Measurements from ENCODE around the gene AP1M1.

The AP1M1 gene

DNA sequence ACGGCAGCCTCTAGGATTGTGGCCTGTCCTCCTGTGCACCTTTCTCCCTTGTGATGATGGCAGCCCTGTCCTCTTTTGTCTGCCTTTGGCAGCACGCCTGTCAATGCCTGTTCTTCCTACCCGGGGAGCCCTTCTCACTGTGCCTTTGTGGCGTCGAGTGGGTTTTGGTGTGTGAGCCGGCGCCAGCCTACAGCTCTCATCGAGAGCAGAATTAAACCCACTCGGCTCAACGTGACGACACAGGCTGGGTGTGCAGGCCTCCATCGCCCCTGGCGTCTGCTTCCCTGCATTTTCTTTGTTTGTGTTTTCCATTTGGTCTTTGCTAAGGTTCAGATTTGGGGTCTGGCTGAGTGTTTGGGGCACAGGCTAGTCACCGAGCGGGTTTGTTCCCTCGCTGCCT lies 34.4 kb downstream of the AP1M1 start:
- no peak for DNase-seq (ENCODE audit: low read depth in 2 of 2)

DNA sequence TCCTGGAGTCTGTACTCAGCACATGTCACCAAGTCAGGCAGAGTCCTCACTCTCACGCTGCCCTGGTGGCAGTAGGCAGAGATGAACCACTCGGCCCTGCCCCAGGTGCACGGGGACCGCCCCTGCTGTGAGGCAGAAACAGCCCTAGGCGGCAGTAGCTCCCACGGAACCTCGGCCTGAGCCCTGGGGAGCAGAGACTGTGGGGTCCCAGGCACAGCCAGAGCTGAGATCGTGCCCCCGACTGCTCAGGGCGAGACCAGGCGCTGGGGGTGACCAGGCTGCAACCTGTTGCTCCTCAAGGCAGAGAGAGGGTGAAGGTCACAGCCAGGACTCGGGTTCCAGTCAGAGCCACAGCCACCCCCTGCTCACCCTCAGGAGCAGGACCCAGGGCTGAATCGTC lies 34.9 kb downstream of the AP1M1 start:
- no peak for DNase-seq (ENCODE audit: low read depth in 2 of 2)

DNA sequence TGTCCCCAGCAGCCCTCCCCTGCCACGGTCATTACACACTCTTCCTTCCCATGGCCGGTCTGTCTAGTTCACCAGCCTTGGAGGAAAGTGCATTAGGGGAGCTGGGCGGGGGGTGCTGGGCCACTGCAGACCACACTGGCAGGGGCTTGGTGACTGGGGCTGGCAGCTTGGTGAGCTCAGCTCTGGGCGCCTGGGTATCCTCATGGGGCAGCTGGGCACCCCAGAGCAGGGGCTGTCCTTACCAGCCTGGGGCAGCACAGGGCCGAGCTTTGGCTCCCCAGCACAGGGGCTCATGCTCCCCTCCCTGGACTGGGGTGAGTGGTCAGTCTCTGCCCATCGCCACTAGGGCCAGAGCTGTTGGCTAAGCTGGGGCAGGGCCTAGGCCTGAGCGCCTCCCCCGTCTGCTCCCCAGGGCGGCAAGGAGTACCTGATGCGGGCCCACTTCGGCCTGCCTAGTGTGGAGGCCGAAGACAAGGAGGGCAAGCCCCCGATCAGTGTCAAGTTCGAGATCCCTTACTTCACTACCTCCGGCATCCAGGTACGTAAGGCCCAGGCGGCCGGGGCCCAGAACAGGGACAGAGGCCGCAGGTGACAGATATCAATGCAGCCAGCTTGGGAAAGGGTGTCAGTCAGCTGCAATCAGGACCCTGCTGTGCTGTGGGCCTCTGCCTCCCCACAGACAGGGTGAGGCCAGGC lies 35.5 kb downstream of the AP1M1 start:
- no peak for DNase-seq (ENCODE audit: low read depth in 2 of 2)

DNA sequence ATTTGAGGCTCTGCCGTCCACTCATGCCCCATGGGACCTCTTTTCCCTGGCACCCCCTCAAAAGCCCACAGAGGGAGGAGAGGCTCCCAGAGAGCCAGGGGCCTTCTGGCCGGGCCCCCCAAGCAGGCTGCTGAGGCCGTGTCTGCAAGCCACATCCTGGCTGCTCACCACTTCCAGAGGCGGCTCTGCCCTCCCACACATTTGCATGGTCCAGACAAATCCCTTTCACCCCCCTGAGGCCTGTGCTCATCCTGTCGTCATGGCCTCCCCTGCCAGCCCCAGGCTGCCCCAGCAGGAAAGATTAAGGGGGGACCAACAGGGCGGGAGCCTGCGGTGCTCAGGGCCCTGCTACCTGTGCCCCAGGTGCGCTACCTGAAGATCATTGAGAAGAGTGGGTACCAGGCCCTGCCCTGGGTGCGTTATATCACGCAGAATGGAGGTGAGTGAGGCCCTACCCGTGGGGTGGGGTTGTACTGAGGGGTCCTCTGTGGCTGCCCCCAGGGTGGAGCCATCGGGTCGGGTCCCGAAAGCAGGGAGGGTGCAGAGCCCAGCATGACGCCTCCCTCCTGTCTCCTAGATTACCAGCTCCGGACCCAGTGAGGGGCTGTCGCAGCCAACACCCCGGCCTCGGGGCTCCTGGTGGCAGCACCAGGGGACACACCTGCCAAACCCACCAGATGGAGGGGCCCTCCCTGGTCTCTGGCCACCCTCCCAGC lies 36.3 kb downstream of the AP1M1 start:
- DNase-seq (ENCODE audit: low read depth in 2 of 2) = no peak

DNA sequence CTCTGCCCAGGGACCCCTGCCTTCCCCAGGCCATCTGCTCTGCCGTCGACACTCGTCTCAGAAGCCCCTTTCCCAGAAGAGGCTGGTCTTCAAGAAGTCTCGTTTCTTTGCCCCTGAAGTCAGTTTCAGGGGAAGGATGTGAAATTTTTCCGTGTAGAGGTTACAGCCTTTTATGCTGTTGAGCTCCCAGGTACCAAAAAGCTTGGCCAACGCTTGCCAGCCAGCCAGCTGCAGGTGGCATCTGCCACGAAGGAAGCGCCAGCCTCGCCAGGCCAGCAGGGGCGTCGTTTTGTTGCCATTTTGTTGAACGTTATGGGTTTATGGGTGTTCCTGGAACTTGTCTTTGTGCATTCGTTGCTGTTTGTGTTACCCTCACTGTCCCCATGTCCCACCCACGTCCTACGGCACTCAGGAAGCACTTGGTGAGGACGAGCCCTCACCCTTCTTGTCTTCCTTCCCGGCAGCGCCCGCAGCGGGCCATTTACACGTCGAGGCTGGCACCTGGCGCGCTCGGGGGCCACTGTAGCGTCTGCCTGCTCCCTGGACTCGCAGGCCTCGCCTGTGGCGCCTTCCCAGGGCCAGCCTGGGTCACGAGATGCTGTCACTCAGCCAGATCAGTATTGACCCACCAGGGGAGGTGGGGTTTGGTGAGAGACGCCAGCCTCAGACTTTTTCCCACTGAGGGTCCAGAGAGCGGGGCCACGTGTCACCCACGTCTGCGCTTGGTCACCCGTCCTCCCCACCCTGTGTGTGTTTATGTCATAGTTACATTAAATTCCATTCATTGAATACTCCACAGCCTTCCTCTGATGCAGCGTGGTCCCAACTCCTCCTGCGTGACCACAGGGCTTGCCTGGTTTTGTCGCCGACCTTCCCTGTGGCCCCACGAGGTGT lies 37.1 kb downstream of the AP1M1 start:
- no peak for DNase-seq (ENCODE audit: low read depth in 2 of 2)

DNA sequence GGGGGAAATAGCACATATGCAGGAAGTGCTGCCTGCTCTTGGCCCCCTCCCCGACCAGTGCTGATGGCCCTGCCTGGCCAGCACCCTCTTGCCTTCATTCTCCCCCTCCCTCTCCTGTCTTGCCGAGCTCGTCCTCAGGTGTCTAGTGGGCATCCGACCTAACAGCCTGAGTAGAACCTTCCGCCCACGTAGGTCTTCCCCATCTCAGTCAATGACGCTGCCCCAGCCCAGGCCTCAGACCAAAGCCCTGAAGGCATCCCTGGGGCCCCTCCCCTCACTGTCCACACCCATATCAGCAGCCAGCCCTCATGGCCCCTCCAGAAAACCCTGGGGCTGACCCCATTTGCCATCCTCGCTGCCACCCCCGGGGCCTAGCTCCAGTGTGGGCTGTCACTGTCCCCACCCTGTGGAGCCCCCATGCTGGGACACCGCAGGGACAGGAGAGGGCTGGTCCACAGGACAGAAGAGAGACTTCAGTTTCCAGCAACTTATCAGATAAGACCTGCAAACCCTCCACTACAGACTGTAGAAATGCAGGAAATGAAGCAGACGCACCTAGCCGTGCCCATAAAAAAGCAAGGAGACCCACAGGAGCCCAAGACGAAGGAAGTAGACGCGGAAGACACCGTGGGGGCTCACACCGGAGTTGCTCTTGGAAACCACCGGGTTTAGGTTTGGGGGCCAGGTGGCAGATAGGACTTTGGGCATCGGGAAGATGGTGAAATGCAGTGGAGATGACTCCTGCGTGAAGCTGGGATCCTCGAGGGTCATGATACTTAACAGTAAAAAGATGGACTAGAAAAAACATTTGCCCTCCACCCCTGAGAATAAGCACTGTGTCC lies 38.3 kb downstream of the AP1M1 start:
- DNase-seq (ENCODE audit: low read depth in 2 of 2) = no peak

DNA sequence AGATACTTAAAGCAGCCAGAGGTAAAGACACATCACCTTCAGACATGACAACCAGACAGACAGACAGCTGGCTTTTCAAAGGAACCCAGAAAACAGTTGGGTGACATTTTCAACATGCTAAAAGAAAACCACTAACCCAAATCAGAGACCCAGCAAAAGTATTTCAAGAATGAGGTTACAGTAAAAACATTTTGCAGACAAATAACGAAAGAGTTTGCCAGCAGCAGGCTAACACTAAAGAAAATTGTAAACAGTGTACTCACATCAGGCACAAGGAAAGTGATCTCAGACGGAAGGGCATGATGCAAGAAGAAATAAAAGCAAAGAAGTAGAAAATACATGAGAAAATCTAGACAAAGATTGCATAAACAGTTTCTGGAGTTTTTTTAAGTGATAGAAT lies 46.4 kb downstream of the AP1M1 start:
- no peak for DNase-seq (ENCODE audit: low read depth in 2 of 2)

DNA sequence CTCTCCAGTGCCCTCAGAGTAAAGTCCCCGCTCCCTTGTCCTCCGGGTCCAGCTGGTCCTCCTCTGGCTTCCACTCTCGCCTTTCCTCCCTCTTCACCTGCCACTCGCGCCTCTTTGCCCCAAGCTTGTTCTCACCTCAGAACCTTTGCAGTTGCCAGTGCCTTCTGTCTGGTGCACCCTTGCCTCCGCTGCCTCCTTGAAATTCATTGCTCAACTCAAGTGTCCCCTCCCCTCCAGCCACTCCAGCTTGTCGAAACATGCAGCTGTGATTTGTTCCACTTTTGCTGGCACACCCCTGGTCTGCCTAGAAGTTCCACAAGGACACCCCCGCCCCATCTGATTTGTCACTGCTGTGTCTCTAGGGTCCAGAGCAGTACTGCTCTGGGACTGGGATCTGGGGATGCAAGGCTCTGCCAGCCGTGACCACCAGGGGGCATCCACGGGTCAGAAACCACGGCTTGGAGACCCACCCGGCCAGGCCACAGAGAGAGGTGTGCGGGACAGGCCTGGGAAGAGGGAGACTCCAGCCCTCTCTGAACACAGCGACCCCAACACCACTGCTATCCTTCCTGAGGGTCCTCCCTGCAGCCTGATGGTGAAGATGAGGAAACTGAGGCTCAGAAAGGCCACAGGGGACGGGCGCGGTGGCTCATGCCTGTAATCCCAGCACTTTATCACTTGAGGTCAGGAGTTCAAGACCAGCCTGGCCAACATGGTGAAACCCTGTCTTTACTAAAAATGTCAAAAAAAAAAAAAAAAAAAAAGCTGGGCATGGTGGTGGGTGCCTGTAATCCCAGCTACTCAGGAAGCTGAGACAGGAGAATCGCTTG lies 49.9 kb downstream of the AP1M1 start:
- DNase-seq (ENCODE audit: low read depth in 2 of 2) = peak; percentile 60 to 62

DNA sequence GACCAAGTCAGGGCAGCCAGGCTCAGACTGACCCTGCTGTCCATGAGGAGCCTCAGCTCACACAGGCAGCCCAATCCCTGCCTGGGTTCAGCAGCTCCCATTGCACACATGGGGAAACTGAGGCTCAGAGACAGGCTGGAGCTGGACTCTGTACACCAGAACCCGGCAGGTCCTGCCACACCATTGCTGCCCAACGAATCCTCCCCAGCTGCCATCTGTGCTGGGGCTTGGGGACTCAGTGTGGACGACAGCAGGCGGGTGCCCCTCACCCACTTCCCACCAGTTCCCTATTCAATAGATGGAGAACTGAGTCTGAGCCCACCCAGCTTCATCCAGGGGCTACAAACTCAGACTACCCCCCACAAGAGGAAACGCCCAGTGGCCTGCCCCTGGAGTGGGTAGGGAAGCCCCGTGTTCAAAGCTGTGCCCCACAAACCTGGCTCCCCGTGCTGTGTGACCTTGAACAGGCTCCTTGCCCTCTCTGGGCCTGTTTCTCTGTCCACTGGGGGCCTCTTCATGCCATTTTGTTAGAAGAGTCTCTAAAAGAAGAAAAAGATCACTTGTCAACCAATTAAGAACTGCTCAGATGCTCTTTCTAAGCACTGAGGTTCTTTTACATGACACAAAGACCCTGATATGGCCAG lies 50.8 kb downstream of the AP1M1 start:
- DNase-seq (ENCODE audit: low read depth in 2 of 2) = no peak

DNA sequence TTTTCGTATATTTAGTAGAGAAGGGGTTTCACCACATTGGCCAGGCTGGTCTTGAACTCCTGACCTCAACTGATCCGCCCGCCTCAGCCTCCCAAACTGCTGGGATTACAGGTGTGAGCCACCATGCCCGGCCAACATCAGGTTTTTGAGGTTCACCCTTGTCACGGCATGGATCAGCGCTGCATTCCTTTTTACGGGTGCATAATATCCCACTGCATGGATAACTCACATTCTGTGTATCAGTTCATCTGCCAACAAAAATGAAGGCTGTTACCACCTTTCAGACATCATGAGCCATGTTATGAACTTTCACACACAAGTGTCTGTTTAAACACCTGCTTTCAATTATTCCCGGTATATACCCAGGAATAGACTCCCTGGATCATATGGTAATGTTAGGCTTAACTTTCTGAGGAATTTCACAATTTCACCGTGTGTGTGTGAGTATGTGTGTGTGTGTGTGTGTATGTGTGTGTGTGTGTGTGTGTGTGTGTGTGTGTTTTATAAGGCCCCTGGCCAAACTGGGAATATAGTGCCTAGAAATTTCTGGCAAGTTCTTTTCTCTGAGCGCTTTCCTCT lies 52.2 kb downstream of the AP1M1 start:
- DNase-seq (ENCODE audit: low read depth in 2 of 2) = no peak

DNA sequence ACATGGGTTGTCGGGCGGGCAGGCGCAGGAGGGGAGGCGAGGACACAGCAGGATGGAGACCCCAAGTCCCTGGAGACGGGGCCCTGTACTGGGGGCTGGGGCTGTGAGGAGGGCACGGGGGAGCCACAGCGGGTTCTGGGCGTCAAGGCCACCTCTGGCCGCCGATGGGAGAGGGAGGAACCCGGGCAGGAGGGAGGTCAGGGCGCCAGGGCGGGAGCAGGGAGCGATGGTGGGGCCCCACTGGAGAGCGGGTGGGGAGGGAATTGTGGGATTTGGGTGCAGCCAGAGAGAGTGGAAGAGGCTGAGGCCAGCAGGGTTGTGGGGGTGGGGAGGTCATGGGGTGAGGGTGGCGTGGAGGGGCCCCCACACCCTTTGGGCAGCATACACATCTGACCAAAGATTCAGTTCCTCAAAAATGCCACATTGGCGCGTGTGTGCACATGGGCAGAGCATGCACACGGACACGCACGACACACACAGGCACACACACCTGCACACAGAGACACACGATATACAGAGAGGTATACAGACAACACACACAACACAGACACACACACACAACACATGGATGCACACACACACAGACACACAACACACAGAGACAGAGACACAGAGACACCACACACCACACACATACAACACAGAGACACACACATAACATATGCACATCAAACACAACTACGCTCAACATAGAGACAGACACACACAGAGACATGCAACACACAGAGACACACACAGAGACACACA lies 54.9 kb downstream of the AP1M1 start:
- DNase-seq (ENCODE audit: low read depth in 2 of 2) = no peak

DNA sequence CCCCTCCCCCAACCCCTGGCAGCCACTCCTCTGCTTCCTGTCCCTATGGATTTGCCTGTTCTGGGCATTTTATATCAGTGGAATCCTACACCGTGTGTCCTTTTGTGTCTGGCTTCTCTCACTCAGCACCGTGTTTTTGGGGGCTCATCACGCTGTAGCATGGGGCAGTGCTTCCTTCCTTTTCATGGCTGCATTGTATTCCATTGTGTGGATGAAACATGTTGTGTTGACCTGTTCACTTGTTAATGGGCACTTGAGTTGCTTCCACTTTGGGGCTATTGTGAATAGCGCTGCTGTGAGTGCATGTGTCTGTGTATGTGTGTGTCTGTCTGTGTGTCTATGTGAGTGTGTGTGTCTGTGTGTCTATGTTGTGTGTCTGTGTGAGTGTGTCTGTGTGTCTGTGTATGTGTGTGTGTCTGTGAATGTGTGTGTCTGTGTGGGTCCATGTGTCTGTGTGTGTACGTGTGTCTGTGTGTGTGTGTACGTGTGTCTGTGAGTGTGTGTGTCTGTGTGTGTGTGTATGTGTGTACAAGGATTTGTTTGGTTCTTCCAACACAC lies 57.2 kb downstream of the AP1M1 start:
- no peak for DNase-seq (ENCODE audit: low read depth in 2 of 2)

DNA sequence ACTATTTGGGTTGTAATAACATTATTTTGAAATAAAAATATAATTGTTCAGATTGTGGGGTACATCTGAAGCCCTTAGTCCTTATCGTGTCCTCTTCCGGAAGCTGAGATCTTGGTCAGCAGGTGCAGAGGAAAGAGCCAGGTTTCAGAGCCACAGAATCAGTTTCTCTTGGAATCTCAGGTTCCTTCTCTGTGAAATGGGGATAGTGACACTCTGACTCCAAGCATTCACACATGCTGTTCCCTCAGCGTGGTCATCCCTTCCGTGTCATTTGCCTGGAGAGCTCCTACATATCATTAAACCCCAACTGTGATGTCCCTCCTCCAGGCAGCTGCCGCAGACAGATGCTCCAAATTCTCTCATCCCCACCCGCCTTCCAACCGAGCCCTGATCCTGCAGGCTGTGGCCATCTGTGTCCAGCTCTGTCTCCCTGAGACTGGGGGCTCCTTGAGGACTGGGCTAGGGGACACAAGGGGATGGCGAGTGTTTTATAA lies 59.8 kb downstream of the AP1M1 start:
- DNase-seq (ENCODE audit: low read depth in 2 of 2) = no peak

DNA sequence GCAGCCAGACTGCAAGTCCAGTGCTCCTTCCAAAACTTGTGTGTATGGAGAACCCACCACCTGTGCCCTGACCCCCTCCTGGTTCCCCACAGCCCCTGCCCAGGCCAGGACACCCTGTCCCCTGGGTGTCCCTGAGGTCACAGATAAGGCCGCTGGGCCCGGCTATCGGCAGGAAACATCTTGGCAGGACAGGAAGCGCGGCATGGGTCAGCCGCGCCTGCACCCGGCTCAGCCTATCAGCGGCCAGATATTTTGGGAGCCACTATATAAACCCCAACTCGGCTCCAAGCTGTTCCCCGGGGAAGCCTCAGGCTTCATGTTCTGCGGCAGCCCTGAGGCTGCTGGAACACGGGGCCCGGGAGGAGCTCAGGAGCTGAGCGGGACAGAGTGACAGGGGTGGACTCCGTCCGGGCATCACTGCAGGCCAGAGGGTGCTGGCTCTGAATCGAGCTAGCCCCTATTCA lies 60.8 kb downstream of the AP1M1 start:
- DNase-seq (ENCODE audit: low read depth in 2 of 2) = no peak

DNA sequence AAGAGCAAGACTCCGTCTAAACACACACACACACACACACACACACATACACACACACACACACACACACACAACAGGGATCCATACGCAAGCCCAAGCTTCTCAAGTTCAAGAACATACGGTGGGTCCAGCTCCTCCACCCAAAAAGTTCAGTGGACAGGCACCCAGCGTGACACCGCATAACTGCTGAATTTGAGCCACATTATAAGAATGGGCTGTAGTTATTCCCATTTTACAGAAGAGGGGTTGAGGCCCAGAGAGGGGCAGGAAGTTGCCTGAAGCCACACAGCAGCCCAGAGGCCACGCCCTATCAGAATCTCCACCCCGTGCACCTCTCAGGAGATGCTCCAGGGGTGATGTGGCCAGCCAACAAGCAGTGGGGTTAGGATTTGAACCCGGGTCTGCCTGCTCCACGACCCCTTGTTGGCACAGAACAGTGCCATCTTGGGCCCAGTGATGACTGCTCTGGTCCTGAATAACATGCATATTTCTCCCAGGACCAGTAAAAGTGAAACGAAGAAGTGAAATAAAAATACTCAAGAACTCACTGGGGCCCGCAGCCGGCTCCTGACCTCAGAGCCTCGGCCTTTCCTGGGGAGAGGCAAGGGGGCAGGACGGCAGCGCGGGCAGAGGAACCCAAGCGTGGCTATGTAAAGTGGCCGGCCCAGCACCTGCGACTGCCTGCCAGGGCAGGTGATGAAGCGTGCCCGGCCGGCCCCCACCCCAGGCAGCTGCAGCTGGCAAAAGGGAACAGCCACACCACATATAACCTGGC lies 61.9 kb downstream of the AP1M1 start:
- no peak for DNase-seq (ENCODE audit: low read depth in 2 of 2)

DNA sequence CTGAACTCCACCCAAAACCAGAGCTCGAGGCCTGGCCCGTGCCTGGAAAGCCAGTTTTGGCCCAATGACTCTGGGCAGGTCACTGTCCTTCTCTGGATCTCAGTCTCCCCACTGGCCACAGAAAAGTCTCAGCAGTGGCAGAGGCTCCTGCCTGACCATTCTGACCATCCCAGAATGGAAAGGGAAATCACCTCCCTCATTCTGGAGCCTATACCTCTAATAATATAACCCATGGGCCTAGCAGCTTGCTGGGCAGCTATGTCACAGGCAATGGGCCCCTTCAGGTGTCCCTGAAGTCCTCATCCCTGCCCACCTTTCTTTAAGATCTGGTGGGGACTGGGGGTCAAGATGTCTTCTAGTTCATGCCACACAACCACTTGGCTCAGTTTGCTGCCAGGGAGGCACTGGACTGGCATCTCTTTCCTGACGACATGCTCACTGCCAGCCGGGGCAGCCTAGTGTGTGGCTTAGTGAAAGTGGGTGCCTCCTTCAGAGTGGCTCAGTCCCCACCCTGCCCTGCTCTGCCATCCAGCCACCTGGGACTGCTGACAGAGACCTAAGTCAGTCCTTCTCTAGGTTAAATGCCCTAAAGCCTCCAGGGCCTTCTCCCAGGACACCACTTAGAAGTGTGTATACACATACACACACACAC lies 62.6 kb downstream of the AP1M1 start:
- no peak for DNase-seq (ENCODE audit: low read depth in 2 of 2)

DNA sequence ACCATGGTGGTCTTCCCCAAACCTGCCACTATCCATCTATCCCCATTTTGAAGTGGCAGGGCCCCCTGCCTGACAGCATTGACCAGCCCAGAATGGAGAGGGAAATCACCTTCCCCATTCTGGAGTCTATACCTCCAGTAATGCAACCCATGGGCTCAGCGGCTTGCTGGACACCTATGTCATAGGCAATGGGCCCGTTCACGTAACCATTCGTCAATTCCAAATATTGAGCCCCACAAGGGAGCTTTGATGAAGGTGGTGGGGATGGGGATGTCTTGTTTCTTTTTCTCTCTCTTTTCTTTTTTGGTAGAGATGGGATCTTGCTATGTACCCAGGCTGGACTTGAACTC lies 63.1 kb downstream of the AP1M1 start:
- no peak for DNase-seq (ENCODE audit: low read depth in 2 of 2)
